PFSK-1 (cell line): ENCODE data around the gene MDGA2.

Source experiments
- FOXP2 ChIP-seq: optimal IDR thresholded peaks from 2 replicates; pipeline ENCODE3; 2011; ENCODE audit warnings: borderline replicate concordance, control low read depth, inconsistent platforms; ENCODE audit not compliant: insufficient read depth; ENCODE audit errors: extremely low read length, extremely low read depth
- POLR2AphosphoS5 ChIP-seq: IDR thresholded peaks from 2 replicates; pipeline ENCODE4 v1.6.1; 2012; ENCODE audit warnings: low read depth, mild to moderate bottlenecking, control low read depth, low read length, moderate library complexity
- SIN3A ChIP-seq: IDR thresholded peaks from 2 replicates; pipeline ENCODE4 v1.6.1; 2012; ENCODE audit warnings: mild to moderate bottlenecking, low read length, moderate library complexity, borderline replicate concordance; ENCODE audit not compliant: insufficient read depth
- TAF1 ChIP-seq: IDR thresholded peaks from 2 replicates; pipeline ENCODE4 v1.6.1; 2012; ENCODE audit warnings: low read length, control low read depth, borderline replicate concordance; ENCODE audit not compliant: insufficient read depth
- TF ChIP-seq, protein P1 (sequence below), 2 experiments: IDR thresholded peaks; 2 replicates each; pipeline versions ENCODE4 v1.6.1 to v1.8.0; 2011 to 2012; ENCODE audit warnings: low read depth in 2 of 2, low read length in 2 of 2, control low read depth in 1 of 2, inconsistent platforms in 1 of 2, mild to moderate bottlenecking in 1 of 2, moderate library complexity in 1 of 2; ENCODE audit not compliant: insufficient read depth in 1 of 2

Gene MDGA2

DNA sequence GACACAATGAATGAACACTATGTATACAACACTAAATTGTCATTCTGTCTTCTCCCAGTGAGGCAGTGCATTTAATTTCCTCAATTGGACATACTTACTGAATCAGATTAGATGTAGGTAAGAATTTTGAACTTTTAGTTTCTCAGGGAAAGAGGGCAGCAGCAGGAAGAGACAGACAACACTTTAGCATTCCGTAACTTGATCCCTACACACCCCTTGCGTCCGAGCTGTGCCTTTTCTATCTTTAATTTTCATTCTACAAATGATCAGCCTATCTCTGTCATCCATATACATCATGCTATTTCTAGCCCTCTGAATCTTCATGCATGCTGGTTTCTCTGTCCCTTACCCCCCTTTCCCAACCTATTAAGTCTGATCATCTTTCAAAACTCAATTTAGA, 665.8 kb downstream of the MDGA2 start:
- no peak for TF ChIP-seq SIN3A
- no peak for TF ChIP-seq FOXP2
- TF ChIP-seq TAF1: no peak
- TF ChIP-seq, protein P1, sequence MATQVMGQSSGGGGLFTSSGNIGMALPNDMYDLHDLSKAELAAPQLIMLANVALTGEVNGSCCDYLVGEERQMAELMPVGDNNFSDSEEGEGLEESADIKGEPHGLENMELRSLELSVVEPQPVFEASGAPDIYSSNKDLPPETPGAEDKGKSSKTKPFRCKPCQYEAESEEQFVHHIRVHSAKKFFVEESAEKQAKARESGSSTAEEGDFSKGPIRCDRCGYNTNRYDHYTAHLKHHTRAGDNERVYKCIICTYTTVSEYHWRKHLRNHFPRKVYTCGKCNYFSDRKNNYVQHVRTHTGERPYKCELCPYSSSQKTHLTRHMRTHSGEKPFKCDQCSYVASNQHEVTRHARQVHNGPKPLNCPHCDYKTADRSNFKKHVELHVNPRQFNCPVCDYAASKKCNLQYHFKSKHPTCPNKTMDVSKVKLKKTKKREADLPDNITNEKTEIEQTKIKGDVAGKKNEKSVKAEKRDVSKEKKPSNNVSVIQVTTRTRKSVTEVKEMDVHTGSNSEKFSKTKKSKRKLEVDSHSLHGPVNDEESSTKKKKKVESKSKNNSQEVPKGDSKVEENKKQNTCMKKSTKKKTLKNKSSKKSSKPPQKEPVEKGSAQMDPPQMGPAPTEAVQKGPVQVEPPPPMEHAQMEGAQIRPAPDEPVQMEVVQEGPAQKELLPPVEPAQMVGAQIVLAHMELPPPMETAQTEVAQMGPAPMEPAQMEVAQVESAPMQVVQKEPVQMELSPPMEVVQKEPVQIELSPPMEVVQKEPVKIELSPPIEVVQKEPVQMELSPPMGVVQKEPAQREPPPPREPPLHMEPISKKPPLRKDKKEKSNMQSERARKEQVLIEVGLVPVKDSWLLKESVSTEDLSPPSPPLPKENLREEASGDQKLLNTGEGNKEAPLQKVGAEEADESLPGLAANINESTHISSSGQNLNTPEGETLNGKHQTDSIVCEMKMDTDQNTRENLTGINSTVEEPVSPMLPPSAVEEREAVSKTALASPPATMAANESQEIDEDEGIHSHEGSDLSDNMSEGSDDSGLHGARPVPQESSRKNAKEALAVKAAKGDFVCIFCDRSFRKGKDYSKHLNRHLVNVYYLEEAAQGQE (IDR thresholded peaks at IDR 0.05; ENCODE audit: insufficient read depth in 1 of 2, low read depth in 2 of 2, low read length in 2 of 2): no peak
- TF ChIP-seq POLR2AphosphoS5: no peak

DNA sequence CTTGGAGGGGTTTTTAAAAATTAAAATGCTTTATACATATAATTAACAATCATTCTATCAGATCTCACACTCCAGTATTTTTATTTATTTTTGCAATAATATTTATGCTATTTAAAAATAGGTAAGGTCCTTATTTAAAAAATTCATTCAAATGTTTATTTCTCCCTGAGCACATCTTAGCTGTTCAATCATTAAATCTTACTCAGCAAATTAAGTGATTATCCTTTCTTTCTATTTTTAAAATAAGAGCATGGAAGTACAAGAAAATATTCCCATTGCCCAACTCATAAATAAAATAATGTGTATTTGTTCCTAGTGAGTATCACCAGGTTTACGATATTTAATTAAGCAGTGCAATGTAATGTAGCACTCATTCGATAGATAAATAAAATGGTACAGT, 666.7 kb downstream of the MDGA2 start:
- TF ChIP-seq FOXP2: no peak
- no peak for TF ChIP-seq TAF1
- TF ChIP-seq SIN3A: no peak
- TF ChIP-seq POLR2AphosphoS5: no peak
- TF ChIP-seq, protein P1 (IDR thresholded peaks at IDR 0.05; ENCODE audit: insufficient read depth in 1 of 2, low read depth in 2 of 2, low read length in 2 of 2): no peak

DNA sequence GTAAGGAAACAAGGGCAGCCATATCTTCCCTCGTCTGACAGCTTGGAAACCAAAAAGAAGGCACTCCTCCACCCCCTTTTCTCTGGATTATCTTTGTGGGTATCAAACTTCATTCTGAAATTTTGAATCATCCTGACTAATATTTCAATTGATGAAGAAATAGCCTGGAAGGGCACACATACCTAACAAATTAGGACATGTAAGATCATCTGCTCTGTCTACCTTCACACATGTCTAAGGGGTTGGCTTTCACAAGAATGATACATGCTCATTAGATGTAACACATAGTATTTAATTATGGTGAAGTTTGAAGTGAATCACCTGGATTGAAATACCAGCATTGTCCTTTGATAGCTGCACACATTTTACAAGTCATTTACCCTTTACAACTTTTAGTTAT, 675.7 kb downstream of the MDGA2 start:
- TF ChIP-seq SIN3A: no peak
- TF ChIP-seq, protein P1 (IDR thresholded peaks at IDR 0.05; ENCODE audit: insufficient read depth in 1 of 2, low read depth in 2 of 2, low read length in 2 of 2): no peak
- TF ChIP-seq TAF1: no peak
- TF ChIP-seq POLR2AphosphoS5: no peak

DNA sequence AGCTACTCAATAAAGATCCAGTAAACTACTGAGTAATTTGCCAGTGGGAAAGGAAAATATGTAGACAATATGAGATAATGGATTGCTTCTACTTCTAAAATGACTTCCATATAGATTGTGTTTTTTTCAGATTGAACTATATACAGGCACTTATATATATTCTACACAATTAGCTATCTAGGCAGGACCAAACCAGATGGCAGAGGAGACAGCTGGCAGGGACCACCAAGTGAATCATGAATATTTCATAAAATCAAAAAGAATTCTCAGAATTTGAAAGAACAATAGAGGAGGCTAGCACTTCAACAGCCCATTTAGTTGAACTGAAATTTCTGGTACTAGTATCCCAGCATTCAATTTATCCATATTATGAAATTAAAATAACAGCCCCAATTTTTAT, 685.8 kb downstream of the MDGA2 start:
- TF ChIP-seq POLR2AphosphoS5: no peak
- TF ChIP-seq FOXP2: no peak
- TF ChIP-seq, protein P1 (IDR thresholded peaks at IDR 0.05; ENCODE audit: insufficient read depth in 1 of 2, low read depth in 2 of 2, low read length in 2 of 2): no peak
- no peak for TF ChIP-seq SIN3A
- no peak for TF ChIP-seq TAF1

DNA sequence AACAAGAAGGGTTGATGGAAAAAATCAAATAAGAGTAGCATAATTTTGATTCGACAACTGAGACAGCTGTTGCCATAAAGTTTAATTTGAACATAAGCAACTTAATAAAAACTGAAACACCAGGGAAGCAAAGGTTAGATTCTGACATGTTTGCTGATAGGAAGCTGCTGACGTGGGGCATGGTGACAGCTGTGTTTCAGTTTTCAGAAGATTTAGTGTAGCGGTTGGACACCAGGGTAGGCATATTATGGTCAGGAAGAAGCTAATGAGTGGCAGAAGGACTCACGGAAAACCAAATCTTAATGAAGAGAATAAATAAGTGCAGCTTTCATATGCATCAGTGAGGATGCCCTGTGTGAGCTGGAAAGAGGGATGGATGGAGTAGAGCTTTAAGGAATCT, 687.1 kb downstream of the MDGA2 start:
- TF ChIP-seq POLR2AphosphoS5 (no peak), SIN3A (no peak), FOXP2 (no peak), TAF1 (no peak)
- TF ChIP-seq, protein P1 (IDR thresholded peaks at IDR 0.05; ENCODE audit: insufficient read depth in 1 of 2, low read depth in 2 of 2, low read length in 2 of 2): no peak
